Gastrocnemius medialis (tissue), 4 donors: ENCODE data around the gene GPER1. TPM values are rescaled to one million over a fixed set of nuclear protein-coding genes. Genes with fewer than 3 reads are reported as not detected.

Experiments
- ATAC-seq, 2 donors: fragments of 150-250 bp; one replicate each; pipeline ENCODE4 v1.9.1; 2016
- DNase-seq, 2 donors: peaks; one replicate each; pipeline ENCODE4 v3.0.0-alpha.2; 2019
- H3K27ac ChIP-seq, 4 donors: fragments of 200-600 bp; sonication (generic); 1 replicate in 1 of 4; 2 replicates in 3 of 4; pipeline ENCODE4 v1.5.1; 2016 to 2018; ENCODE audit warnings: mild to moderate bottlenecking in 2 of 4, moderate library complexity in 1 of 4
- H3K27me3 ChIP-seq, 3 donors: fragments of 200-600 bp; sonication (generic) in 2 of 3; 1 replicate in 1 of 3; 2 replicates in 2 of 3; pipeline versions ENCODE4 v1.5.1 to v1.6.0; 2016 to 2019; ENCODE audit warnings: mild to moderate bottlenecking in 1 of 3, moderate library complexity in 1 of 3
- H3K36me3 ChIP-seq, 2 donors: fragments of 200-600 bp; sonication (generic) in 1 of 2; one replicate each; pipeline ENCODE4 v1.5.1; 2017 to 2018
- H3K4me1 ChIP-seq, 2 donors: fragments of 200-600 bp; sonication (generic) in 1 of 2; one replicate each; pipeline ENCODE4 v1.5.1; 2016 to 2017; ENCODE audit warnings: mild to moderate bottlenecking in 2 of 2
- H3K4me3 ChIP-seq, 4 donors: fragments of 200-600 bp; sonication (generic) in 3 of 4; 1 replicate in 1 of 4; 2 replicates in 3 of 4; pipeline ENCODE4 v1.5.1; 2016 to 2019; ENCODE audit warnings: mild to moderate bottlenecking in 2 of 4
- H3K9me3 ChIP-seq, 3 donors: fragments of 200-600 bp; sonication (generic) in 2 of 3; 1 replicate in 1 of 3; 2 replicates in 2 of 3; pipeline ENCODE4 v1.5.1; 2016 to 2019
- POLR2A ChIP-seq, 2 donors: fragments of 450-650 bp; IDR thresholded peaks; one replicate each; pipeline ENCODE4 v1.6.1; 2017; ENCODE audit warnings: antibody characterized with exemption in 2 of 2, mild to moderate bottlenecking in 2 of 2, moderate library complexity in 2 of 2
- in situ Hi-C, 4 donors: fragments of 200-750 bp; cut with MboI; loops; one replicate each; pipeline versions ENCODE4 v1.15.0 to v1.8.0; 2017; ENCODE audit warnings: low sequenced_read_pairs in 4 of 4
- intact Hi-C: fragments of 100-400 bp; cut with DNase I; formaldehyde crosslinking; loops from one replicate; pipeline ENCODE4 v1.15.1; 2023; ENCODE audit warnings: low total_unique reads
- total RNA-seq, 4 donors: library from RNA; depleted of rRNA; stranded (reverse); fragments of >200 nt; gene quantifications; one replicate each; pipeline versions ENCODE4 v1.1.0 to v1.2.3, GENCODE V29; 2016
- TF ChIP-seq, protein P1 (sequence below), 5 experiments: fragments of 450-650 bp in 3 of 5; fragments of 200-600 bp in 2 of 5; sonication (generic) in 2 of 5; IDR thresholded peaks in 4 of 5; conservative IDR thresholded peaks in 1 of 5; 1 replicate in 4 of 5; 2 replicates in 1 of 5; pipeline ENCODE4 v1.5.1; 2016 to 2019; ENCODE audit warnings: antibody characterized with exemption in 5 of 5, mild to moderate bottlenecking in 3 of 5, moderate library complexity in 3 of 5

GPER1 gene
- total RNA-seq, 4 donors from 2014 or later = 0.92 to 3.2 (median 2.1) TPM

DNA sequence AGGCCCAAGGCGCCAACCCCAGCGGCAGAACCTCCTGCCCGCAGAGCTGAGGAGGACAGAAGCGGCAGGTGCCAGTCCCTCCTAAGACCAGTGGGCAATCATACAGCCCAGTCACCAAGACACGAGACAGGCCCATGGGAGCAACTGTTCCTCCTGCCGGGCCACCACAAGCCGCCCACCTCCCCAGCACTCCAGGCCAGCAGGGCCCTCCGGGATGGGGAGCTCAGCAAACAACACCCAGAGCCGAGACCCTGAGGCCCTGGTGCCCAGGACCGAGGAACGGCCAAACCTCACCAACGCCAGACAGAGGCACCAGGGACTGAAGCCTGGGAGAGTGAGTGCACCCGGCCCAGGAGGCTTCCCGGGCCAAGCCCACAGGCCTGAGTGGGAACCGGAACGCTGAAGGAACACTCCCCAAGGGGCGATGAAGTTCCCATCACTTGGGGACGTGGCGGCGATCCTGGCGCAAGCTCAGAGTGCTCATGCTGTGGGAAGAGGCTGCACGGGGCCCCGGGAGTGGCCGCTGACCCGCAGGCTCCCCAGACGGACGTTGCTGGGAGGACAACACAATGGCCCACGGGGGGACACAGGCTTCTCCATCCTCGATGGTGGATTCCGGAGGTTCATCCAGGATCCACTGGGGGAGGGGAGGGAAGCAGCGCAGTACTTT lies 35.1 kb downstream of the GPER1 start:
- Histone ChIP-seq H3K9me3 (no peaks in the 10 kb centered on the region), H3K27me3 (no peaks in the 10 kb centered on the region), H3K4me3 (no peak overlapping the region), H3K36me3 (no peaks in the 10 kb centered on the region), H3K4me1 (peaks cover 12% of the 10 kb centered on the region in 2 donors), H3K27ac (peak overlapping the region; percentile 77 to 86 (median 80))
- intact Hi-C loops (loop anchor here (1.0 to 5.0 kb wide), 2 partner anchors 36 to 44 kb away; no protein-coding TSS in a partner anchor), in situ Hi-C loops (no loop called here)
- ATAC-seq (no peak), DNase-seq (no peak)
- TF ChIP-seq POLR2A (IDR thresholded peaks at IDR 0.05) = no peak
- TF ChIP-seq, protein P1, sequence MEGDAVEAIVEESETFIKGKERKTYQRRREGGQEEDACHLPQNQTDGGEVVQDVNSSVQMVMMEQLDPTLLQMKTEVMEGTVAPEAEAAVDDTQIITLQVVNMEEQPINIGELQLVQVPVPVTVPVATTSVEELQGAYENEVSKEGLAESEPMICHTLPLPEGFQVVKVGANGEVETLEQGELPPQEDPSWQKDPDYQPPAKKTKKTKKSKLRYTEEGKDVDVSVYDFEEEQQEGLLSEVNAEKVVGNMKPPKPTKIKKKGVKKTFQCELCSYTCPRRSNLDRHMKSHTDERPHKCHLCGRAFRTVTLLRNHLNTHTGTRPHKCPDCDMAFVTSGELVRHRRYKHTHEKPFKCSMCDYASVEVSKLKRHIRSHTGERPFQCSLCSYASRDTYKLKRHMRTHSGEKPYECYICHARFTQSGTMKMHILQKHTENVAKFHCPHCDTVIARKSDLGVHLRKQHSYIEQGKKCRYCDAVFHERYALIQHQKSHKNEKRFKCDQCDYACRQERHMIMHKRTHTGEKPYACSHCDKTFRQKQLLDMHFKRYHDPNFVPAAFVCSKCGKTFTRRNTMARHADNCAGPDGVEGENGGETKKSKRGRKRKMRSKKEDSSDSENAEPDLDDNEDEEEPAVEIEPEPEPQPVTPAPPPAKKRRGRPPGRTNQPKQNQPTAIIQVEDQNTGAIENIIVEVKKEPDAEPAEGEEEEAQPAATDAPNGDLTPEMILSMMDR (IDR thresholded peaks at IDR 0.05 in 4 of 5, conservative IDR thresholded peaks at IDR 0.05 in 1 of 5) = no peak

DNA sequence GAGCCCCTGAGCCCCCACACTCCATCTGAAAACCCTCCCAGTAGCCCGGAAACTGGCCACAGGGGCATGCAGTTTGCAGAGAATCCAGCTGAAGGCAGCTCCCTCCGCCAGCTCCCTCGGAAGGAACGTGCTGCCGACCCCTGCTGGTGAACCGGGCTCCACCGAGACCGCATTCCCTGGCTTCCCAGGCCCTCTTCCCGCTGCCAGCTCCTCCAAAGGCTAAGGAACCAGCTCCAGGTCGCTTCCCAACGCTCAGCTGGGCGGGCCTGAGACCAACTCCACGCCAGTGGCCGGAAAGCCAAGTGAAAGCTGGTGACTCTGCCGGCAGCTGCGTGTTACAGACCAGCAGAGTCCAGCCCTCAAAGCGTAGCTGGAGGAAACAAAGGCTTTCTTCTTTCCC lies 35.8 kb downstream of the GPER1 start:
- Histone ChIP-seq H3K4me1 (peaks cover 12% of the 10 kb centered on the region in 2 donors), H3K4me3 (peak overlapping the region; percentile 41 to 61 (median 44)), H3K9me3 (no peaks in the 10 kb centered on the region), H3K27me3 (no peaks in the 10 kb centered on the region), H3K36me3 (no peaks in the 10 kb centered on the region), H3K27ac (peak overlapping the region; percentile 77 to 86 (median 80))
- in situ Hi-C loops = no loop called here
- DNase-seq = peak; percentile 59 to 85
- intact Hi-C loops = loop anchor here (1.0 to 5.0 kb wide), 2 partner anchors 36 to 44 kb away; no protein-coding TSS in a partner anchor
- peak; percentile 71 to 91 for ATAC-seq
- TF ChIP-seq POLR2A (IDR thresholded peaks at IDR 0.05) = no peak
- TF ChIP-seq, protein P1 (IDR thresholded peaks at IDR 0.05 in 4 of 5, conservative IDR thresholded peaks at IDR 0.05 in 1 of 5) = peak; percentile 46 to 66 (median 57)

DNA sequence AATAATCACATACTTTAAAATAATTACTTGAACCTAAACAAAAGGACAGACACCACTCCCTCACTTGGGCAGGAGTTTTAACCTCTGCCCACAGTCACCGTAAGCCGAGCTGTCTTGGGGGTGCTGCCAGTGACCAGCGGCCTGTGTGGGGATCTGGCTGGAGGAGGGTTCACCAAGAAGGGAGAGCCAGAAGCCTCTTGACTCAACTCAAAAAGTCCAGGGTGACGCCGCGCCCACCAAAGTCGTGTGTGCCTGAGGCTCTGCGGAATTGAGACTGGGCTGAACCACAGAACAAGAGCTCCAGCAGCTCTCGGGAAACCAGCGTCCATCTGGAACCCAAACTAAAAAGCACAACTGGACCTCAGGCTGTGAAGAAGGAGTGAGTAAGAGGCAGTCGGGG lies 36.3 kb downstream of the GPER1 start:
- in situ Hi-C loops = no loop called here
- H3K27ac ChIP-seq = peak overlapping the region; percentile 77 to 86 (median 80)
- intact Hi-C loops = loop anchor here (5.0 kb wide), 1 partner anchor 43 kb away; no protein-coding TSS in a partner anchor
- H3K4me1 ChIP-seq = peaks cover 12% of the 10 kb centered on the region in 2 donors
- peak overlapping the region; percentile 41 to 61 (median 44) for H3K4me3 ChIP-seq
- no peaks in the 10 kb centered on the region for H3K27me3 ChIP-seq
- ATAC-seq (peak; percentile 37 to 65), DNase-seq (peak in 1 of 2 donors; percentile 39)
- no peaks in the 10 kb centered on the region for H3K36me3 ChIP-seq
- H3K9me3 ChIP-seq = no peaks in the 10 kb centered on the region
- TF ChIP-seq, protein P1 (IDR thresholded peaks at IDR 0.05 in 4 of 5, conservative IDR thresholded peaks at IDR 0.05 in 1 of 5) = no peak
- TF ChIP-seq POLR2A (IDR thresholded peaks at IDR 0.05) = no peak

DNA sequence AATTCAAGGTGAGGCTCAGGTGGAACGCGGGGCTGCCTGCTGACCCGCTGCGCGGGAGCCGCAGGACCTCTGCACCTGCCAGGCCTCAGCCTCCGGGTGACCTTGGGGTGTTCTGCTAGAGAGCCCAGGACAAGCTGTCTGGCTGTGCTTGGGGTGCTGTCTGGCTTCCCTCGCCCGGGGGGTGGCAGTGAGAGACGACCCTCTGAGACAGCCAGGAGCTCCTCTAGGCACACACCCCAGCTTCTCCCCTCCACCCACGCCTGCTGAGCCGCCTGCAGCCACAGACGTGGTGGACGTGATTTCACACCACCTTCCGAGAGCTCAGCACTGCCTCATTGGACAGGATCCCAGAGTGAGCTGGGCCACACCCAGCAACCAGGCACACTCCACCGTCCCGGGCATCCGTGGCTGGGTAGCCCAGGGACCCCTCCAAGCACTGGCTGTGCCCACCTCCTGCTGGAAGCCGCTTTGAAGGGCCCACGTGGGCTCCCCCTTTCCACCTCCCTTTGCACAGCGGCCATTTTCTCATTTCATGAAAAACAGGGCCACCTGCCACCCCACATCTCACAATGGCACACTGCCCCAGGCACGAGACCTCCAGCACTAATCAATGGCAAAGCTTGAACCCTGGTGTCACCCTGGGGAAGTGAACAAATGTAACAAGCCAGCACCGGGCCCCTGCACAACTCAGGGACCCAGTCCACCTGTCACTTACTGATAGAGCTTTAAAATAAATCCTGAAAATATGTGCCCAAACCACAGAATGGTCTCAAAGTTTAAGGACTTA lies 37.1 kb downstream of the GPER1 start:
- ATAC-seq (peak in 1 of 2 donors; percentile 45), DNase-seq (peak in 1 of 2 donors; percentile 37)
- no peak for TF ChIP-seq POLR2A (IDR thresholded peaks at IDR 0.05)
- TF ChIP-seq, protein P1 (IDR thresholded peaks at IDR 0.05 in 4 of 5, conservative IDR thresholded peaks at IDR 0.05 in 1 of 5) = no peak
- peak overlapping the region; percentile 31 to 86 (median 78) for H3K27ac ChIP-seq
- no peaks in the 10 kb centered on the region for H3K36me3 ChIP-seq
- H3K4me1 ChIP-seq = peaks cover 12% of the 10 kb centered on the region in 2 donors
- H3K4me3 ChIP-seq = peak overlapping the region in 2 of 4 donors; percentile 17 to 41
- H3K27me3 ChIP-seq = no peaks in the 10 kb centered on the region
- intact Hi-C loops (loop anchor here (5.0 kb wide), 1 partner anchor 42 kb away; no protein-coding TSS in a partner anchor), in situ Hi-C loops (no loop called here)
- H3K9me3 ChIP-seq = no peaks in the 10 kb centered on the region
